CD4-positive, alpha-beta T cell treated with Interleukin-4 for 4 hours (primary cell): Measurements from ENCODE around the gene SART3.
"Not testable (repeated sequence)": the region's sequence is repeated elsewhere in the genome, so short reads cannot be mapped to it uniquely, and the experiment has no call there.

ENCODE experiments used
- DNase-seq: peaks from one replicate; pipeline ENCODE4 v3.0.0-alpha.2; 2020

The SART3 gene

GRCh38 chr12:108517288-108518100 lies 43.5 kb downstream of the SART3 start:
- no peak for DNase-seq

- no peak for DNase-seq
These were observed 44.3 kb downstream of the SART3 start for GRCh38 chr12:108516511-108517275.

- DNase-seq = no peak
These were observed 45.1 kb downstream of the SART3 start for GRCh38 chr12:108515916-108516315.

GRCh38 chr12:108514973-108515814 lies 45.8 kb downstream of the SART3 start, which contains the start of gene FICD:
TSS of gene FICD (plus strand) at chr12:108515277. CDS start at chr12:108516973, 1,696 bp downstream.
- DNase-seq = peak; percentile 98

- no peak for DNase-seq
These were observed 46.5 kb downstream of the SART3 start for GRCh38 chr12:108514468-108514972.

- DNase-seq = peak; percentile 78
These were observed 49.1 kb downstream of the SART3 start for GRCh38 chr12:108511633-108512540.

GRCh38 chr12:108510836-108511235 lies 50.1 kb downstream of the SART3 start:
- no peak for DNase-seq

GRCh38 chr12:108509806-108510205 lies 51.2 kb downstream of the SART3 start:
- no peak for DNase-seq

GRCh38 chr12:108507971-108508642 lies 52.9 kb downstream of the SART3 start:
- DNase-seq = no peak

GRCh38 chr12:108505129-108505528 lies 55.8 kb downstream of the SART3 start:
- DNase-seq = no peak

GRCh38 chr12:108502922-108503321 lies 58.1 kb downstream of the SART3 start:
- no peak for DNase-seq

GRCh38 chr12:108498136-108498535 lies 62.8 kb downstream of the SART3 start:
- DNase-seq = no peak

GRCh38 chr12:108495823-108496579 lies 65.0 kb downstream of the SART3 start:
- DNase-seq = no peak

- peak; percentile 34 for DNase-seq
These were observed 65.9 kb downstream of the SART3 start for GRCh38 chr12:108495054-108495453.

GRCh38 chr12:108491256-108491655 lies 69.7 kb downstream of the SART3 start:
- DNase-seq = no peak

- not testable (repeated sequence) for DNase-seq
These were observed 73.9 kb downstream of the SART3 start for GRCh38 chr12:108487029-108487428.

- DNase-seq = not testable (repeated sequence)
These were observed 75.6 kb downstream of the SART3 start for GRCh38 chr12:108485371-108485770.

GRCh38 chr12:108484845-108485244 lies 76.1 kb downstream of the SART3 start:
- no peak for DNase-seq

GRCh38 chr12:108484431-108484830 lies 76.5 kb downstream of the SART3 start:
- DNase-seq = no peak
